Activated CD8-positive, alpha-beta memory T cell treated with anti-CD3 and anti-CD28 coated beads for 1 hour (primary cell): ENCODE data around the gene IFRD2.
"Not testable (repeated sequence)": the region's sequence is repeated elsewhere in the genome, so short reads cannot be mapped to it uniquely, and the experiment has no call there.

Source experiments
- DNase-seq, 2 donors: peaks; one replicate each; pipeline ENCODE4 v3.0.0-alpha.2; 2020; ENCODE audit warnings: low read depth in 1 of 2; ENCODE audit errors: extremely low read depth in 1 of 2

The IFRD2 gene

DNA sequence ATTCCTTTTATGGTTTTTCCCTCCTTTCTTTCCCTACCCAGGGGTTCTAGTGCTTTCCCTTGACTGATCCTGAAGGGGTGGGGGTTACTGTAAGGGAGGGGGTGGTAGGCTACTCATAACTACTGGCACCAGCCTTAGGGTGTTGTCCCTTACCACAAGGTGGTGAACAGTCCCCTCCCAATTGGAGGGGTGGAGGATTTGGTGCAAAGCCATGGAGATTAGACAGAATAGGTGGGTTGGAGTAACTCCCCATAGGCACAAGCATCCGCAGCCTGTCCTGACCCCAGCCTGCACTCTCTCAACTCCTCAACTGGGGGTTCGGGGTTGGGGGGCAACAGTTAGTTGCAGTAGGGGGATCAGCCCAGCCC, 32.9 kb upstream of the IFRD2 start:
- DNase-seq = no peak

GRCh38 chr3:50324351-50325112, 32.3 kb upstream of the IFRD2 start:
- peak in 1 of 2 donors; percentile 39 for DNase-seq

GRCh38 chr3:50323614-50324199, 31.5 kb upstream of the IFRD2 start:
- no peak for DNase-seq

- no peak for DNase-seq
These were observed 30.9 kb upstream of the IFRD2 start for GRCh38 chr3:50323092-50323600.

- no peak for DNase-seq
These were observed 30.3 kb upstream of the IFRD2 start, which contains the start of gene HYAL2 for GRCh38 chr3:50322386-50323091. TSS of gene HYAL2 (minus strand) at chr3:50322745. CDS start at chr3:50320489, 2,256 bp downstream.

GRCh38 chr3:50322115-50322385, 29.8 kb upstream of the IFRD2 start:
- DNase-seq = no peak

GRCh38 chr3:50321336-50322114, 29.3 kb upstream of the IFRD2 start:
- DNase-seq = peak; percentile 43 to 67

DNA sequence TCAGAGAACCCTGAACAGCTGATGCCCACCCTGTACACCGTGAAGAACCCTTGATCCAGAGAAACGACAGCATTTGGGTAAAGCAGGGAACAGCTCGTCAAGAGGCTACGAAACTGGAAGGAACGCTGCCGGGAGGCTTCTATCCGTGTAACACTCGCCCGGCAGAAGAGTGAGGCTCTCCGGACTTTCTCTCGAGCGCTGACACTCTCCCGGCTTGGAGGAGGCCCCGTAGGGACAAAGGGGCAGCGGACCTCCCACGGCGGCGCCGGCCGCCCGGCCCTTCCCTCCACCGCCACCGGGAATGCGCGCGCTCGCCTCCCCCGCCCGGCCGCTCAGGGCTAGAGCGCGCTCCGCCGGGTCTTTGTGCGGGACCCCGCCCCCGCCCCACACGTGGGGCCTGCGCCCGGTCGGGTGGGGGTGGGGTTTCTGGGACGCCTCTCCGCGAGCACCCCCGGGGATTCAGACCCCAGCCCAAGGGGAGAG, 28.7 kb upstream of the IFRD2 start:
- DNase-seq = peak in 1 of 2 donors; percentile 38

DNA sequence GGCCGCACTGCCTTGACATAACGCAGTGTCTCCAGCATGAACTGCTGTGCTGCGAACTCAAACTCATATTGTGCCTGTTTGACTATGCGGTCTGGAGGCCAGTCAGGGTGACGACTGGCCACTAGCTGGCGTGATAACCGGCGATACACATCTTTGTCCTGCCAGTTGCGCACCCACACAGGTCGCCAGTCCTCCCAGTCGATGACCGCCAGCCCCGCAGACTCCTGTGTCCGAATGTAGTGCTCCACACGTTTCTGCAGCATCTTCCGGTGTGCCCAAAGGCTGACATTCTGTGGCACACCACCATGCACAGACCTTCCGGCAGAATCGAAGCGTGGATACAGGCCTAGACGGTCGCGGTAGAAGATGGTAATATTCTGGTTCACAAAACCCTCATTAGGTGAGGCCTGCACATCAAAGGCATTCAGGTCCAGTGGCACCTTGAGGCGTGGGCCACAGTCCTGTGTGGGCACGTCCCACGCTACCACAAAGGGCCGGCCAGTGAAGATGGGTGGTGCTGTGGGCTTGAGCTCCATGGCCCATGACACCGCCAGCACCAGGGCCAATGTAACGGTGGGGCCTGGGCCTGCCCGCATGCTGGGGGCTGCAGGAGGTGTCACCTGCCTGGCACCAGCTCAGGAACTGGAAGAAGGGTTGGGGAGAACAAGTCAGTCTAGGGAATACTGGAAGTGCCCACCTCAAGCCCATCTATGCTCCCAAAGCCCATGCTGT, 27.8 kb upstream of the IFRD2 start:
- no peak for DNase-seq

- DNase-seq = no peak
These were observed 27.1 kb upstream of the IFRD2 start for GRCh38 chr3:50319181-50319893.

DNA sequence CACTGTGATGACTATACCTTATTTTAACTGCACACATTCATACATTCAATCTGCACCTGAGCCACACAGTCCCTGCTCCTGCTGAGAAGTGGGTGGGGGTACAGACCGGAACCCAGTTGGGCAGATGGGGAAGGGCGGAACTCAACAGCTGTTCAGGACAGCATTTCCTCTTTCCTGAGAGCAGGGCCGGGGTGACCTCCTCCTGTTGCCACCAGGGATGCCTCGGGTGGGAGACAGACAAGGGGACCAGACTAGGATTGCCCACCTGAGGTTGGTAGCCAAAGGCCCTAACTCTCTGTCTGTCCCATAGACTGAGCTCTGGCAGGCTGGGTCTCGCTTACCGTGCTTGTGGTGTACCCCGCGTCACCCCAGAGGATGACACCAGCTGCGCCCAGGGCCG, 26.4 kb upstream of the IFRD2 start:
- no peak for DNase-seq

DNA sequence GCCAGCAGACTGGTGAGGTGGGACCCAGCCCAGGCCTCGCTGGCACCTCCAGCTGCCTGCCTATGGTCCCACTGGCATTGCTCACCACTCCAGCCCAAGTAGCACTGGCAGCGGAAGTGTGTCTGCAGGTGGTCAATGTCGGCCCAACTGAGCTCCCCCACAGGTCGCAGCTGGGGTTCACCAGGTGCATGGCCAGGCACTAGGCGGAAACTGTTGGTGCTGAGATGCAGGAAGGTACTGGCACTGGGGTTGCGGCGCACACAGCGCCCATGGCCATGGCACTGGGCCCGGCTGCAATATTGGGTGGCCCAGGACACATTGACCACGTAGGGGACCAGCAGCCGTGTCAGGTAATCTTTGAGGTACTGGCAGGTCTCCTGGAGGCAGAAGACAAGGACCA, 25.9 kb upstream of the IFRD2 start:
- DNase-seq = no peak

GRCh38 chr3:50317300-50317699, 25.1 kb upstream of the IFRD2 start:
- DNase-seq = no peak

DNA sequence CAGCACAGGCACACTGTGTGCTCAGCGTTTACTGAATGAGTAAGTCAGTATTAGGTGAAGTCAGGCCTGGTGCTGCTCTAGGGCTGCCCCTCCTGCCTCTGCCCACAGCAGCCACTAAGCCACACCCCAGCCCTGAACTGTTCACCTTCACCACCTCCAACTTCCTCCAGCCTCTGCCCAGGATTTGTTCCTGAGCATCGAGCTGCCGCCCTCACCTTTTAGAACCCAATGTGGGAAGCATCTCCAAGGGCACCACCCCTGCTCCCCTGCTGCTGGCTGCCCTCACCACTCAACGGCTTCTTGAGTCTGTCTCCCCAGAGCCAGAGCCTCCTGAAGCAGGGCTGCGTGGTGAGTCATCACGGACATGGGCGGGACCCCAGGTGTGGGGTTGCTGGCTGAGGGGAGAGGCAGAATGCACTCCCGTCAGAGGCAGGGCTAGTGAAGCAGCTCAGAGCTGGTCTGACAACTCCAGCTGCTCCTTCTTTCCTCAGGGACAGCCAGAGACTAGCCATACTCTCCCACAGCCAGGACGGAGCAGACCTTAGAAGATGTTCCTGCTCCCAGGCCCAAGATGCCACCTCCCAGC, 24.5 kb upstream of the IFRD2 start:
- peak; percentile 57 to 61 for DNase-seq

- DNase-seq = no peak
These were observed 22.6 kb upstream of the IFRD2 start for GRCh38 chr3:50314816-50315215.

DNA sequence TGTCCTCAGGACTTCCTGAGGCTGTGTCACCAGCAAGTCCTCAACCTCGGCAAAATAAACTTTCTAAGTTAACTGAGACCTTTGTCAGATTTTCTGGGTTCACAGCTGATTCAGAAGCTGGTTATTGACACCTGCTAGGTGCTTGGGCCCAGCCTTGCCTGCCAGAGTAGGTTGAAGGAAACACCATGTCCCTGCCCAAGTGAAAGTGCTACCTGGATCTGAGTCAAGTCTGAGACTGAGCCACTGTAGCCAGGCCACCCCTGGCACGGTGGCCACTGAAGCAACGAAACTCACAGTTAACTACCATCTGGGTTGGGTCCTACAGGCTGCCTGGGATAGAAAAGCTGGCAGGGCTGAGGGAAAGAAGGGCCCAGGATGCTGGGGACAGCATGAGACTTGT, 22.1 kb upstream of the IFRD2 start:
- no peak for DNase-seq

GRCh38 chr3:50312041-50312440, 19.8 kb upstream of the IFRD2 start:
- DNase-seq = not testable (repeated sequence)

- DNase-seq = no peak
These were observed 12.4 kb upstream of the IFRD2 start for GRCh38 chr3:50304601-50305000.

DNA sequence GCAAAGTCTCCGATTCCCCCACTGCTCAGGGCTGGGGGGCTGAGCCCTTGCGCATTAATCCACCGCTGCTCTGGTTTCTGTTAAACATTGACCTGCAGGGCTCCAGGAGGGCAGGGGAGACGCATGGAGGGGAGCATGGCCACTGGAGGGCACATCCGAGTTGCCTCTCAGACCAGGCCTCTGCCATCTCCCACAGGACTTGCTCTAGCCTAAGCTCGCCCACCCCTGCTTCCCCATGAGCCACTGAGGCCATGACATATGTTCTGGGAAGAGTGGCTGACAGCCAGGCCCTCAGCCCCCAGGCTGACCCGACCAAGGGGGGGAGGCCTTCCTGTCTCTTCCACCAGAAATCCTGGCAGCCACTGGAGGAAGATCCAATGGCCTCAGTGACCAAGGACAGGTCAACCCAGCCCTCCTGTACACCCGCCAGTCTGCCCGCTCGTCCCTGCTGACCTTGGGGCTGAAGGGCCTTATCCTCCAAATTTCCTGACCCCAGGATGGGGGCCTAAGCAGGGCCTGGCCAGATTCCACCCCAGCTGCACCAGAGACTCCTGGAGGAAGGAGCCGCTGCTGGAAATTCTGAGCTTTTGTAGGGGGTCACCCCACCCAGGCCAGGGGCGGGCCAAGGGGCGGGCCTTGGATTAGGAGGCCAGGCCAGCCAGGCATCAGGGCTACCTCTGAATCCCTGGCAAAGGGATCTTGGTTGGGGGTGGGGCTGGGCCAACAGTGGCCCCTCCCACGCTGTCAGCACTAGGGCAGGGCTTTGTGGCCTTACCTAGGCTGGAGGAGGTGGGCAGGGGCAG, 11.0 kb upstream of the IFRD2 start, which contains the start of gene HYAL1:
HYAL1 (minus strand) TSS at position 562 of the 803 bp plus-strand sequence. CDS start 618 bp downstream, outside the sequence.
- DNase-seq = no peak
